ENCODE results near the gene SPDL1. TPM values are rescaled to one million over a fixed set of nuclear protein-coding genes. Genes with fewer than 3 reads are reported as not detected.

The SPDL1 gene
- total and polyA plus RNA-seq, 8 donors, result 2.0 to 4.8 (median 2.7) TPM

- Histone ChIP-seq H3K4me3 (no peak overlapping the region), H3K27me3 (no peaks in the 10 kb centered on the region), H3K36me3 (no peaks in the 10 kb centered on the region), H3K27ac (no peak overlapping the region), H3K9me3 (no peaks in the 10 kb centered on the region), H3K4me1 (peaks cover 0 to 6% (median 0%) of the 10 kb centered on the region in 3 donors)
- 56 to 61% methylated on average over 5 of the region's 5 CpGs for WGBS, 2 donors
- TF ChIP-seq, protein P1, sequence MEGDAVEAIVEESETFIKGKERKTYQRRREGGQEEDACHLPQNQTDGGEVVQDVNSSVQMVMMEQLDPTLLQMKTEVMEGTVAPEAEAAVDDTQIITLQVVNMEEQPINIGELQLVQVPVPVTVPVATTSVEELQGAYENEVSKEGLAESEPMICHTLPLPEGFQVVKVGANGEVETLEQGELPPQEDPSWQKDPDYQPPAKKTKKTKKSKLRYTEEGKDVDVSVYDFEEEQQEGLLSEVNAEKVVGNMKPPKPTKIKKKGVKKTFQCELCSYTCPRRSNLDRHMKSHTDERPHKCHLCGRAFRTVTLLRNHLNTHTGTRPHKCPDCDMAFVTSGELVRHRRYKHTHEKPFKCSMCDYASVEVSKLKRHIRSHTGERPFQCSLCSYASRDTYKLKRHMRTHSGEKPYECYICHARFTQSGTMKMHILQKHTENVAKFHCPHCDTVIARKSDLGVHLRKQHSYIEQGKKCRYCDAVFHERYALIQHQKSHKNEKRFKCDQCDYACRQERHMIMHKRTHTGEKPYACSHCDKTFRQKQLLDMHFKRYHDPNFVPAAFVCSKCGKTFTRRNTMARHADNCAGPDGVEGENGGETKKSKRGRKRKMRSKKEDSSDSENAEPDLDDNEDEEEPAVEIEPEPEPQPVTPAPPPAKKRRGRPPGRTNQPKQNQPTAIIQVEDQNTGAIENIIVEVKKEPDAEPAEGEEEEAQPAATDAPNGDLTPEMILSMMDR (IDR thresholded peaks at IDR 0.05), result no peak
- intact Hi-C loops (cut with DNase I), result no loop called here
- FAIRE-seq (no peak), ATAC-seq (no peak), DNase-seq (no peak)
Observed at GRCh38 chr5:169651526-169651925, 68.0 kb downstream of the SPDL1 start.

GRCh38 chr5:169652057-169652456 is 68.5 kb downstream of the SPDL1 start:
- H3K27ac ChIP-seq, result no peak overlapping the region
- ATAC-seq, result peak in 3 of 4 donors; percentile 52 to 83 (median 74)
- H3K36me3 ChIP-seq, result no peaks in the 10 kb centered on the region
- WGBS, 2 donors, result 2 to 6% methylated on average over 1 of the region's 1 CpG
- intact Hi-C loops (cut with DNase I), result no loop called here
- TF ChIP-seq, protein P1 (IDR thresholded peaks at IDR 0.05), result no peak
- FAIRE-seq, result no peak
- no peaks in the 10 kb centered on the region for H3K27me3 ChIP-seq
- peaks cover 0 to 6% (median 0%) of the 10 kb centered on the region in 3 donors for H3K4me1 ChIP-seq
- peak; percentile 38 to 83 (median 56) for DNase-seq
- H3K9me3 ChIP-seq, result no peaks in the 10 kb centered on the region
- no peak overlapping the region for H3K4me3 ChIP-seq

DNA sequence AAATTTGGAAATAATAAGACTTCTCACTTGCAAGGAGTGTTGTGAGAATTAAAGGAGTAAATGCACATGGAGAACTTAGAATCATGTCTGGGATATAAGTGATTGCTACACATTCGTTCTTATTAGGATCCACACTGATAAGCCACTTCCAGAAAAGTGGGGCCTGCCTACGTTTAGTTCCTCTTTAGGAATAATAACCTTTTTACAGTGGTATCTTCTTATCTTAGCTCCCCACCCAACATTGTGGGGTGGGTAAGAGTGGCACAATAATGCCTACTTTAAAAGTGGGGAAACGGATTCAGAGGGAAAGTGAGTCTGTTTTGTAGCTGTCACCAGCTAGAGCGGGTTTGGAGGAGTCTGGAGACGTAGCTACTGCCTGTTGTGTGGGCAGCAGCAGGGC is 69.5 kb downstream of the SPDL1 start:
- no peaks in the 10 kb centered on the region for H3K27me3 ChIP-seq
- no peaks in the 10 kb centered on the region for H3K9me3 ChIP-seq
- H3K4me3 ChIP-seq, result no peak overlapping the region
- intact Hi-C loops (cut with DNase I), result no loop called here
- FAIRE-seq (no peak), ATAC-seq (no peak), DNase-seq (no peak)
- WGBS, 2 donors, result 80 to 82% methylated on average over 5 of the region's 5 CpGs
- no peaks in the 10 kb centered on the region for H3K36me3 ChIP-seq
- TF ChIP-seq, protein P1 (IDR thresholded peaks at IDR 0.05), result no peak
- no peak overlapping the region for H3K27ac ChIP-seq
- H3K4me1 ChIP-seq, result peaks cover 0 to 6% (median 0%) of the 10 kb centered on the region in 3 donors

Other genes with a start within 250 kb of the SPDL1 start
- 10 to 100 TPM in 1 of 6 donors, 1 to 10 TPM in 5; 1.5 to 15.6 (median 3.4) TPM for gene DOCK2, start 53.5 kb downstream of the SPDL1 start, total RNA-seq
- gene DOCK2, start 53.5 kb downstream of the SPDL1 start, polyA plus RNA-seq, result 1 to 10 TPM in 1 of 2 donors, under 1 TPM in 1; 0.73 to 1.1 TPM